Measurements from ENCODE around the gene MRPL17.

MRPL17 gene

DNA sequence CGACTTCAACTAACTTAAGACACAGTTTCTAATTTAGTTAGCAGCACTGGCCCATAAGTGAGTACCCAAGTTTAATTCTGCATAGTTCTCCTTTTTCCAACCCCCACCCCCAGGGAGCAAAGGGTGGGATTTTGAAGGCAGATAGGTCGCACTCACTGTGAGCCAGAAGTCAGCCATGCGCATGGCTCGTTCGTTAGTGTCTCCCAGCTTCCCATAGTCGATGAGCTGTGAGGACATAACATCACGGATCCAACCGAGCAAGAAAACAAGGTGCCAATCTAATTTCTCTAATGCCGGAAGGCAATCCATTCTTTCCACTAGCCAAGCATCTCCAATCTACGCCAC, 577 bp downstream of the MRPL17 start:
- no peak for DNase-seq (ENCODE audit: low spot score)

DNA sequence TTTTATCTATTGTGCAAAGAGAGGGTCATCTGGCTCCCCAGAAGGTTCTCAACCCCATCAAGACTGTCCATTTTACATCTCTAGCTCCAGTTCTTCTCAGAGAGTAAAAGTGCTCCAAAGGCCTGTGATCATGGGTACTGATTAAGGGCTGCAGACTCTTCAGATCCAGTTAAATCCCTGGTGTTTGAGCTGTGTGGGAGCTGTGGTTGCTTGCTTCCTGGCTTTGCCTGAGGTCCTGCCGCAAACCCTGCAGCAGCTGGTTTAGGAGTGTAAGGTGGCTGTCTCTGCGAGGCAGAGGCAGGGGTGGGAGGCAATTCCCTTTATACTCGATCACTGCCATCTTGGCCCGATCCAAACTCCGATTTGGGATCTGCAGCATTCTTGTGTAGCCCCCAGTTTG, 1.2 kb downstream of the MRPL17 start:
- no peak for DNase-seq (ENCODE audit: low spot score)

DNA sequence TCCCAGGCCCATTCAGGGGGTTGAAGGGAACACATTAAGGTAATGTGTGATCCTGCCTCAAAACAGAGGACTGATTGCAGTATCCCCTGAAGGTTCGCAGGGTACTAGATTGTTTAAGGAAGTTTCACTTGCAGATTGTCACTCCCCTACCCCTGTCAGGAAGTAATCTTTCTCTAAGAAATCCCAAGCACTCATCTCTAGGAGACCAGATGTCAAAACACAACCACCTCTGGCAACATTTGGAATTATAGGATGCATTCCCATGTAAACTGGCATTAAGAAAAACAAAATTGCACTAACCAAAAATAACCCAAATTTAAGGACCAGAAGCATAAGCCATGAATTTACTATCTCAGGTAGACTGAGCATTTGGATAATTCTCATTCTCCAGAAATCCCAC, 1.6 kb downstream of the MRPL17 start:
- DNase-seq (ENCODE audit: low spot score) = no peak

DNA sequence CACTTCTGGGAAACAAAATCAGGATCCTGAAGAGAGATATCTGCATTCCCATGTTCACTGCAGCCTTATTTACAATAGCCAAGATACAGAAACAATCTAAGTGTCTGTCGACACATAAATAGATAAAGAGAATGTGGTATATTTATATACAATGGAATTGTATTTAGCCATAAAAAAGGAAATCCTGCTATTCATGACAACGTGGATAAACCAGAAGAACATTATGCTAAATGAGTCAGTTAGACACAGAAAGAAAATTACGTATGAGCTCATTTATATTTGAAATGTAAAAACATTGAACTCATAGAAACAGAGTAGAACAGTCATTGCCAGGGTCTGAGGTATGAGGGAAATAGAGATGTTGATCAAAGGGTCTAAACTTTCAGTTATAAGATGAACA, 6.1 kb downstream of the MRPL17 start:
- DNase-seq (ENCODE audit: low spot score) = no peak

DNA sequence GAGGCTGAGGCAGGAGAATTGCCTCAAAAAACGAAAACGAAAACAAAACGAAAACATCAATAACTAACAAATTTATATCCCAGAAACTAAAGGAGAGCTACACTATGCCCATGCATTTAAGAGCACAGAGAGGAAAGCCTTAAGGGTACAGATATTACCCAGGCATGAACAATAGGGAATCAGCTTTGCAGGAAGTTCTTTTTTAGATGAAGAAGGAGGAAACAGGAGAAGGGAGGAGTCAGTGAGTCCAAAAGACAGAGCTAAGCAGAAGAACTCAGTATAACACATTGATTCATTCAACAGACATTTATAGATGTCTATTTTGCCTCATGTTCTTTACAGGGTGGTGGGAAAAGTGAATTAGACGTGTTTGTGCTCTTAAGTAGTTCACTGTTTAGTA, 8.3 kb downstream of the MRPL17 start:
- DNase-seq (ENCODE audit: low spot score) = no peak

DNA sequence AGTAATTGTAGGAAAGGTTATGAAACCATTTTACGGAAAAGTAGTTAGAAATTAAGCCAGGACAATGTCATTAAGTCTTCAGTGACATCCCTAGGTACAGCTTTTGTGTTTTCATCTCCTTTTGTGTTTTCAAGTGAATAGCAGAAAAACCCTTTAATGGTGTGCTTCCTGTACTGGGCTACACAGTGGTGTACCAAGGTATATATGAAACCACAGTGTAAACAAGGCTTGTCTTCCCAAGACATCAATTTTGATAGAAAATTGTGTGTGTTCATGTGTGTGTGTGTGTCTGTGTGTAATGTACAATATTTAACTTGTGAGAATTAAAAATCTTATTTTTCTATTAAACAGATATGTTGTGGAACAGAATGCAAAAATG, 8.9 kb downstream of the MRPL17 start:
- no peak for DNase-seq (ENCODE audit: low spot score)

DNA sequence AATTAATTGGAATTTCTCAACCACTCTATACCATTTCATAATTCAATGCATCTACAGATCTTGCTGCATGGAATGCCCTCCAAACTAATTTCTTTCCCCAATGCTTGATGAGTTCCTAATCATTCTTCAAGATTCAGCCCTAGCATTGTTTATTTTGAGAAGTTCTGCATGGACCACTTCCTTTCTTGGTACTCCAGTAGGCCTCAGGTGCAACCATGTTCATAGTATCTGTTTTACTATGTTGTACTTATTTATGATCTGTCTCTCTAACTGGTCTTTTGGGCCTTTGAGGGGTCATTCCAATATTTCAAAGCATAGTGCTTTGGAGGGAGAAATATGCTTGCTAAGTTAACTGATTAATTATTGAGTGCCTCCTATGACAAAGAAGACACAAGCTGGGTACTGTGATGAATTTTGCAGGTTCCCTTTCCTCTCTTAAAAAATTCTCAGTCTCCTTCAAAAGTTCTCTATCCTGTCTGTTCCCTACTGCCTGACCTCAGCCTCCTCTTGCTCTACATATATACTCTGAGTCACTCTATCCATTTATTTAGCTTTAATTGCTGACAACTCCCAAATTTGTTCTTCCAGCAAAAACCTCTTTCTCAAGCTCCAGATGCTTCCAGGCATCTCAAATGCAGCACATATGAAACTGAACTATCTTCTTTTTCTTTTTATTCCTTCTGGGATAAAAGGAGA, 9.5 kb downstream of the MRPL17 start:
- no peak for DNase-seq (ENCODE audit: low spot score)

DNA sequence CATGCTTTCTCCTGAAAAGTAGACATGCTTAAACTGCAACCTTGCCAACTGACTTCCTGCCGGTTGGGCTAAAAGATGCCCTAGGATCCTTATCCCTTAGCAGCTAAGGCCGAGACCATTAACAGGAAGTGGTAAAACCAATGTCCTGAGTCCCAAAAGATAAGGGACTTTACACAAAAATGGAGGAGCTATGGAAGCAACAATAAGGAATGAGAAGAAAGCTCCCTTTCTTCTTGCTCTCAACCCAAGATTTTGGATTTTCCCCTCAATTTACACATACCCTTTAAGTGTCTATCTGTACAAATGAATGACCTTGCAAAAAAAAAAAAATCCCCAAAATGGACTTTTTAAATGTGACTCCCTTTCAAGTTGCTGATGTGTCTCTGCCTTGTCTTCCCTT, 11.1 kb downstream of the MRPL17 start:
- no peak for DNase-seq (ENCODE audit: low spot score)

DNA sequence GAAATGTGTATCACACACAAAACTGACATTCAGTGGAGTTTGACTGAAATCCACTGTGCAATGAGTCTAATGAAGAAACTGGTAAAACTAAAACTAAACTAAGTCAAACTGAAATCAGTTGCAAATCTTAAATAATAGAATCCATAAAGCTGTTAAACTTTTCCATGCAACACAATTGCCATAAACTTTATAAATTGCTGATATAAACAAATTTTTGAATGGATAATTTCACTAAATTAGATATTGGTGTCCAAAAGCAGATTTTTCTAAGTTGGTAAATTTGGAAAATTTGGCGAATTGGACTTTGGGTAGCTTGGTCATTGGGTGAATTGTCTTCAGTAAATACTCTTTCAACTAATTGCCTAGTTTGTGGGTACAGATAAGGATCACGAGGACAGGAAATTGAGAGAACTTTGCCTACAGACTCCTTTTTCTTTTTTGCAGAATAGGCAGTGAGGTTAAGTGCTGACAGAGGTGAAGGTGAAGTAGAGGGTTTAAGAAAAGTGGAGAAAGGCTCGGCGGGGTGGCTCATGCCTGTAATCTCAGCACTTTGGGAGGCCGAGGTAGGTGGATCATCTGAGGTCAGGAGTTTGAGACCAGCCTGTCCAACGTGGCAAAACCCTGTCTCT, 12.8 kb downstream of the MRPL17 start:
- DNase-seq (ENCODE audit: low spot score) = no peak

DNA sequence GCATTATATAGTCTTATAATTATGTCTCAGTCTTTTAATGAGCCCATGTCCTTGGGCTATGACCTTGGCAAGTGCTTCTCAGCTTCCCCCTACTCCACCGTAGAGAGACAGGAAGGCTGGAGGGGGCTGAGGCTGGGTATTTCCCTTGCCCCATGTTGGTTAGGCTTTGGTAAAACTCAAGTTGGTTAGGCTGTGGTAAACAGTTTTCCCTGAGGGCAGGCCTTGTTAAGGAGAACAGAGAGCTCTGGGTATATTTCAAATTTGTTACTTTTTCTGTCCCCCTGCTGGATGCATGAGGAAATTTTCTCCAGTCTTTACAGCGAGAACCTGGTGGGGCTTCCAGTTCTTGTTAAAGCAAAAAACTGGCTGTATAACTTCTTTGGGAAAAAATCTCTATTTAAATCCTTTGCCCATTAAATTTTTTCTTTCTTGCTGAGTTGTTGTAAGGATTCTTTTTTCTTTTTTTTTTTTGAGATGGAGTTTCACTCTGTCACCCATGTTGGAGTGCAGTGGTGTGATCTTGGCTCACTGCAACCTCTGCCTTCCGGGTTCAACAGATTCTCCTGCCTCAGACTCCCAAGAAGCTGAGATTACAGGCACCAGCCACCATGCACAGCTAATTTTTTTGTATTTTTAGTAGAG, 15.3 kb downstream of the MRPL17 start:
- DNase-seq (ENCODE audit: low spot score) = no peak

DNA sequence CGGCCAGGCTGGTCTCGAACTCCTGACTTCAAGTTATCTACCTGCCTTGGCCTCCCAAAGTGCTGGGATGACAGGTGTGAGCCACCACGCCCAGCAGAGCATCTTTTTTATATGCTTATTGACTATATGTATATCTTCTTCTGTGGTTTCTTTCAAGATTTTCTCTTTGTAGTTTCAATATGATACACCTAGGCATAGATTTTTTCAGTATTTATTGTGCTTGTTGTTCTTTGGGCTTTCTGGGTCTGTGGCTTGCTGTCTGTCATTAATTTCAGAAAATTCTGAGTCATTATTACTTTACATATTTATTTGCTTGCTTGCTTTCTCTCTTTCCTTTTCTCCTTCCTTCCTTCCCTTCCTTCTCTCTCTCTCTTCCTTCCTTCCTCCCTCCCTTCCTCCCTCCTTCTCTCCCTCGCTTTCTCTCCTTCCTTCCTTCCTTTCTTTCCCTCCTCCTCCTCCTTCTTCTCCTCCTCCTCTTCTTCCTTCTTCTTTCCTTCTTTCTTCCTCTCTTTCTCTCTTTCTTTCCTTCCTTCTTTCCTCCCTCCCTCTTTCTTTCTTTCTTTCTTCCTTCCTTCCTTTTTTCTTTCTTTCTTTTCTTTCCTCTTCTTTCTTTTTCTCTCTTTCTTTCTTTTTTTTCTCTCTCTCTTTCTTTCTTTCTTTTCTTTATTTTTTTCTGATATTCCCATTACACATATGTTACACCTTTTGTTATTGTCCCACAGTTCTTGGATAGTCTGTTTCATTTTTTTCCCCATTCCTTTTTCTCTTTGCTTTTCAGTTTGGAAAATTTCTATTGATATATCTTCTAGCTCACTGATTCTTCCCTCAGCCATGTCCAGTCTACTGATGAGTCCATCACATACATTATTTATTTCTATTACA, 16.6 kb downstream of the MRPL17 start:
- DNase-seq (ENCODE audit: low spot score) = no peak

DNA sequence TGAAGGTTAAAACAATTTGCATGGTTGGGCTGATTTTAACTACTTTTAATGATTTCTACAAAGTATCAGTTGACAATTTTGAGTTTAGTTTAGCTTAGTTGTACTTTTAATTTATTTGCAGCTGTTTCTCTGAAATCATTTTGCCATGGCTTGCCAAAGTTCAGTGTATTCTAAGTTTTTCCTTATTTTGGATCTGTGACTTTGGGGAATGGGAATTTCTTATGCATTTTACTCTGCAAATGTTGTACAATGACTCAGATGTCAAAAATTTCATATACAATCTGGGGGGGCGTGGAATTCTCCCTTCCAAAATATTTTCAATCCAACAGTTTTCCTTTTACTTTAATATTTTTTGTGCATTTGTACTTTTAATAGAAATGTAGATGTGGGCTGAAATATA, 18.6 kb downstream of the MRPL17 start:
- no peak for DNase-seq (ENCODE audit: low spot score)

DNA sequence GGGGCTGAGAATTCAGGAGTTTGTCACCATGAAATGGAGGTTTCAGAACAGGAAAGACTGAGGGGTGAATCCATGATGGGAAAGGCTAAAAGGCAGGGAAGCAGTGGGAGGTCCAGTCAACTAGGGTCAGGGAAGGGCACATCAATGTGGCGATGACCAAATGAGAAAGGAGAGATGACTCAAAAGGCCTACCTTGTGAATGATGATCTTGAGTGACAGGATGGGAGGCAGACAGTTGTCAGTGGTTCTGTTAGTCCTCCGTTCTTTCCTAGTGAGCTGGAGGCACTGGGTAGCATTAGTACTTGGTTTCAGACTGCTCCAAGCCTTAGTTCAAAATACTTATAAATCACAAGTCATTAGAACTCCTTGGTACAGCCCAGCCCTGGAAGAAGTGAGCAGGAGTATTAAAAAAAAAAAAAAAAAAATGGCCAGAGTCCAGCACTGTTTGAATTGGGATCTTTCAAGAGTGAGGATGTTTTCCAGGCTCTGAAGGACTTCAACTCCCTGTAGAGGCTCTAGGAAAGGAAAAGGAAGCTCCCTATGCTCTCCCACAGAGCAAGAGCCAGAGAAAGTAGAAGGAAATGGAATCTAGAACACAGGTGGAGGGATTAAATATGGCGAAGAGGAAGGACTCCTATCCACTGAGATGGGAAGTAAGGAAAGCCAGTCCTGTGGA, 19.2 kb downstream of the MRPL17 start:
- DNase-seq (ENCODE audit: low spot score) = no peak

DNA sequence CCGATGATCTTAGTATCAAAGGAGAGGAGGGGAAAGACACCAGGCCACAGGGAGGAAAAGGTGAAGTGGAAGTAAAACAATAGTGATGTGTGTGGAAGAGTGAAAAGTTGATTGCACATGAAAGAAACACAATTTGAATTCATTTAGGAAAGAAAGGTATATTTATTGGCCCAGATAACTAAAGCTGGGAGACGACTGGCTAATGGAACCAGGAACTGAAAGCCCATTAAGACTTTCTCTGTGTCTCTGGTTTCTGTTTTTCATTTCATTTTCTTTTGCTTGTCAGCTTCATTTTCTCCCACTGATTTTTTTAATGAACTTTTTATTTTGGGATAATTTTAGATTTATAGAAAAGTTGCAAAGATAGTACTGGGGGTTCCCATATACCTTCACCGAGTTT, 22.4 kb downstream of the MRPL17 start:
- DNase-seq (ENCODE audit: low spot score) = no peak

DNA sequence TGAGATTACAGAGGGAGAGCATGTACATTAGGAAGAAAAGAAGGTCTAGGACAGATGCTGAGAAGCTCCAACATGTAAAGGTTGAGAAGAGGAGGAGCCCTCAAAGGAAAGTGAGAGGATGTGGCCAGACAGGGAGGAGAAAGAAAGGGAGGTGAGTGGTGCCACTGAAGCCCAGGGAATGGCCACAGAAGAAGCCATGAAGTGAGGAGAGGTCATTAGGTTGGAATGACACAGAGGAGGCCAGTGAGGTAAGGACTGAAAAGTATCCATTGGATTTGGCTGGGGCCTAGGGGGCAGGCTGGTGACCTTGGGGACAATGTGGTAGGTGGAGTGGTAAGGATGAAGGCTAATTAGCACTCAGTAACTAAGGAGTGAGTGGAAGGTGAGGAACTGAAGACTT, 24.5 kb downstream of the MRPL17 start:
- DNase-seq (ENCODE audit: low spot score) = no peak

DNA sequence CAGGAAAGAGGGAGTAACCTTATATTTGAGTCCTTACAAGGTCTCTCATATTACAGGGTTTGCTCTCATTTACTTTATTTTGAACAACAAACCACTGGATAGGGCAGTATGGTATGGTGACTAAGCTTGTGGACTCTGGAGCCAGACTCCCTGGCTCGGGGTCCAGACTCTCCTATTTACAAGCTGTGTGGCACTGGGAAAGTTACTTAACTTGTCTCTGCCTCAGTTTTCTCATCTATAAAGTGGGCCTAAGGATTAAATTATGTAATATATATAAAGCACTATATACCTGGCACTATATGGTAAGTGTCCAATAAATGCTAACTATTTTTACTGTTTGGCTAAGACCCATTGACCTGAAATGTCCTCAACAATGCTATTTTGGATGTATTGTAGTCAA, 25.8 kb downstream of the MRPL17 start:
- DNase-seq (ENCODE audit: low spot score) = no peak

DNA sequence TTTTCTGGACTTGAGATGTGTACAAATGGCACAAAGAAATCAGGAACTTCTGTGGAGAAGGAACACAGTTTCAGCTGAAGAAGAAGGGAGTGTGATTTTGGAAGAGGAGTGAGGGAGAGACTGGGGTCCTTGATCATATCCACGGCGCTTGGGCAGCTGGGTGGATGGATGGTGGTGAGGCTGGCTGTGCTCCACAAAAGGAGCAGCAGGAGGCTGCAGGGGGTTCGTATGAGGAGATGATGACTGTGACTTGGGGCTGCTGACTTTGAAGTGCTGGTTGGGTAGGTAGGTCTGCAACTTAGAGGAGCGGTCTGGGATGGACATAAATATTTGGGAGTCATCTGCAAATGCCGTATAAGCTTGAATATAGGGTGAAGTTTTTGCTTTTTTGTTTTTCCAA, 26.2 kb downstream of the MRPL17 start:
- DNase-seq (ENCODE audit: low spot score) = no peak

DNA sequence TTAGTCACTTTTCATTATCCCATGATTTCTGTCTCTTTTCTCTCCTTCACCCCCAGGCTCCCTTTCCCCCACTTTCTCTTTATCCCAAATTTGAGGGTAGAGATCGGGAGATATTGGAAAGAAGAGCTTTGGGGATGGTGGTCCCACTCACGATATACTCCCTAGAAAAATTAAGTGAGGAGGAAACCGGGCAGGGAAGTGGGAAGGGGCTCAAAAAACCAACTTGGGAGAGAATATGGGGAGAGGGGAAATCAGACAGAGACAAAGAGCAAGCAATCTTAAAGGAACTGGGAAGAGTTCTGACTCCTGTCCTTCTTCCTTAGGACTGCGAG, 26.6 kb downstream of the MRPL17 start:
- no peak for DNase-seq (ENCODE audit: low spot score)

DNA sequence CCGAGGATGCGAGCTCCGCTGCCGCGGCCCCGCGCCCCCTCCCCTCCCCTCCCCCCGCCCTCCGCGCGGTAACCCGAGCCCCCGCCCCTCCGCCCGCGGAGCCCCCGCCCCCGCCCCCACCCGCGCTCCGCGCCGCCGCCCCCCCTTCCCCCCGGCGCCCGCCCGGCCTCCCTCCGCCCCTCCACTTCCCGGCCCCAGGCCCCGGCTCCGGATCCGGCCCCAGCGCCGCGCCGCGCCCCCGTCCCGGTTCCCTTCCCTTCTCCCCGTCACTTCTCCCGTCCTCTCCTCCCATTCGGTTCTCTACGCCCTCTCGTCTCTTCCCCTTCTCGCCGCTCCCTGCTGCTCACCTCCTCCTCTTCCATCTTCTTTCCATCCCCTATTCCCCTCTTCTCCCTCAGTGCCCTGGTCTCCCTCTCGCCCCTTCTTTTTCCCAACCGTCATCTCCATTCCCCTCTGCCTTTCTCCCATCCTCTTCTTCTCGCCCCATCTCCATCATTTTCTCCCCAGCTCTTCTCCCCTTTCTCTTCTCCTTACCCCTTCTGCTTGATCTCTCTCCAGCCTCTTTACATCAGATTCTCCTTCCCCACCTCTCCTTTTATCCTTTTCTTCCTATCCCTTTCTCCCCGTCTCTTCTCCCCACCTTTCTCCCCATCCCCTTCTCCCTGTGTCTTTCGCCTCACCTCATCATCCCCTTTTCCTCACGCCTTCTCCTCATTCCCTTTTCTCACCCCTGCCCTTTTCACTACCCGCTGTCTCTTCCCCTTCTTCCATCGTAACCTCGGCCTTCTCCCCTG, 27.2 kb downstream of the MRPL17 start, which contains the start of gene DCHS1:
DCHS1 (minus strand) TSS at position 20 of the 794 bp plus-strand sequence. CDS start 14,196 bp downstream, outside the sequence.
- DNase-seq (ENCODE audit: low spot score) = peak; percentile 37

DNA sequence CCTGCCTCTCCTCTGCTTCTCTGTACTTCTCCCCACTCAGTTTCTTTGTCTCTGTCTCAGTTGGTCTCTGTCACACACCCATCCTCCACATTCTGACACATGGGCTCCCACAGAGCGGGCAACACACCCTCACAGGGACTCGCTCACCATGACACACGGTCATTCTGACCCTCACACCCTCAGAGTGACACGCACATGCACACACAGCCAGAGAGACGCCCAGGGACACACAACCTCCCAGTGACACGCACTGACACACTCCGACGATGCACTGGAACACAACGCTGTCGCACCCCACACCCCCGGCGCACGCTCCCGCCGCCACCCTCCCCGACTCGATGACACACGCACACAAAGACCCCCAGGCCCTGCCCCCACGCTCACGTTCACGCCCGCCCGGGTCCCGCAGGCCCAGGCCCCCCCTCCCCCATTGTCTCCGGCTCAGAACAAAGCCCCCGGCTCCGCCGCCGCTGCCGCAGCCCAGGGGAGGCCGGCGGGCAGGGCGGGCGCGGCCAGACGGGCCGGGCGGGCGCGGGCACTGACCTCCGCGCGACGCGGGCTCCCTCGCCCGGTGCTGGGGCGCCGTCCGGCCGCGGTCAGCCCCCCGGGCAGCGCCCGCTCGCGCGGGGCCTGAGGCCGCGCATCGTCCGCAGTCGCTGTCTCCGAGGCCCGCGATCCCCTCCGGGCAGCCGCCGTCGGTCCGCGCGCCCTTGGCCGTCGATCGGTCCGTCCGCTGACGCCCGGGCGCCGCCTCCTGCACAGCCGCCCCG, 27.9 kb downstream of the MRPL17 start:
- no peak for DNase-seq (ENCODE audit: low spot score)

Data from germinal center (tissue), 1 donor.